H1 (cell line): Measurements from ENCODE around the gene KCNH1. TPM values are rescaled to one million over a fixed set of nuclear protein-coding genes. Genes with fewer than 3 reads are reported as not detected.
A peak's percentile ranks its signal among the peaks of the same experiment; 100 is the strongest.

ENCODE experiments used
- CTCF ChIA-PET: fragments of 300-600 bp; sonication (Branson Sonifier 250); formaldehyde crosslinking; loops from one replicate; lab custom pipeline; 2021; ENCODE audit not compliant: partially characterized antibody; lab: Charles Lee
- POLR2A ChIA-PET: fragments of 300-600 bp; sonication (Branson Sonifier 250); formaldehyde crosslinking; loops from one replicate; lab custom pipeline; 2021; ENCODE audit warnings: inconsistent platforms; ENCODE audit not compliant: partially characterized antibody; lab: Charles Lee
- DNase-seq, 2 experiments: peaks; one replicate each; pipeline versions ENCODE4 v3.0.0 to v3.0.0-alpha.2; 2010 to 2022; ENCODE audit warnings: low spot score in 2 of 2, low read depth in 1 of 2, mixed read lengths in 1 of 2
- FAIRE-seq: peaks from 2 replicates; lab custom pipeline; 2011; peaks lifted over from hg19 to GRCh38; lab: Jason Lieb, UNC
- H2AFZ ChIP-seq: 2 replicates; pipeline ENCODE4 v1.8.1; 2012; ENCODE audit warnings: low read length, inconsistent platforms
- H2AK5ac ChIP-seq: 2 replicates; pipeline ENCODE4 v1.6.1; 2013; ENCODE audit warnings: low read depth, low read length
- H2BK120ac ChIP-seq: replicated peaks from 2 replicates; pipeline ENCODE3; 2013; ENCODE audit warnings: low read depth, low read length, inconsistent platforms
- H2BK12ac ChIP-seq: 2 replicates; pipeline ENCODE4 v1.6.1; 2013; ENCODE audit warnings: low read depth, low read length
- H2BK15ac ChIP-seq: 2 replicates; pipeline ENCODE4 v1.6.1; 2013; ENCODE audit warnings: low read length
- H2BK20ac ChIP-seq: 2 replicates; pipeline ENCODE4 v1.6.1; 2013; ENCODE audit warnings: low read length
- H2BK5ac ChIP-seq: 2 replicates; pipeline ENCODE4 v1.6.1; 2013; ENCODE audit warnings: low read depth, low read length
- H3K14ac ChIP-seq: 2 replicates; pipeline ENCODE4 v1.6.1; 2013; ENCODE audit warnings: inconsistent platforms; ENCODE audit not compliant: insufficient read length
- H3K18ac ChIP-seq: 2 replicates; pipeline ENCODE4 v1.6.1; 2013; ENCODE audit warnings: low read length; ENCODE audit errors: extremely low read depth
- H3K23ac ChIP-seq: 2 replicates; pipeline ENCODE4 v1.6.1; 2013; ENCODE audit warnings: inconsistent platforms; ENCODE audit not compliant: insufficient read length
- H3K23me2 ChIP-seq: 2 replicates; pipeline ENCODE4 v1.6.1; 2013; ENCODE audit warnings: low read depth, low read length
- H3K27ac ChIP-seq: 2 replicates; pipeline ENCODE4 v1.6.1; 2011; ENCODE audit warnings: low read depth, low read length, inconsistent platforms
- H3K27me3 ChIP-seq, 4 experiments: replicated peaks in 1 of 4; 1 replicate in 1 of 4; 2 replicates in 3 of 4; pipeline versions ENCODE4 v1.6.1 to v1.8.1; 2011 to 2013; ENCODE audit warnings: low read length in 3 of 4, mild to moderate bottlenecking in 3 of 4, inconsistent platforms in 2 of 4, mixed read lengths in 2 of 4, moderate library complexity in 1 of 4; ENCODE audit not compliant: control insufficient read depth in 3 of 4, insufficient read depth in 3 of 4; ENCODE audit errors: extremely low read depth in 1 of 4
- H3K36me3 ChIP-seq, 4 experiments: 2 replicates each; pipeline versions ENCODE4 v1.6.1 to v1.8.1; 2011 to 2013; ENCODE audit warnings: mild to moderate bottlenecking in 4 of 4, low read length in 3 of 4, moderate library complexity in 2 of 4, control low read depth in 1 of 4, inconsistent platforms in 1 of 4; ENCODE audit not compliant: insufficient read depth in 4 of 4, control insufficient read depth in 2 of 4
- H3K4ac ChIP-seq: replicated peaks from 2 replicates; pipeline ENCODE3; 2013; ENCODE audit warnings: low read length, low read depth, mixed read lengths, inconsistent platforms; ENCODE audit not compliant: insufficient read length
- H3K4me1 ChIP-seq, 4 experiments: replicated peaks in 1 of 4; 1 replicate in 1 of 4; 2 replicates in 3 of 4; pipeline versions ENCODE4 v1.6.1 to v1.8.1; 2011 to 2013; ENCODE audit warnings: low read length in 3 of 4, inconsistent platforms in 2 of 4, mixed read lengths in 1 of 4; ENCODE audit not compliant: insufficient read depth in 4 of 4, control insufficient read depth in 3 of 4
- H3K4me2 ChIP-seq, 2 experiments: 2 replicates each; pipeline versions ENCODE4 v1.6.1 to v1.8.1; 2011 to 2013; ENCODE audit warnings: low read depth in 2 of 2, low read length in 2 of 2, control low read depth in 1 of 2, inconsistent platforms in 1 of 2, mild to moderate bottlenecking in 1 of 2; ENCODE audit not compliant: insufficient read depth in 1 of 2
- H3K4me3 ChIP-seq, 4 experiments: fragments of 200-600, 300-600 bp in 1 of 4; sonication (generic), shearing (Covaris generic), sonication (Bioruptor Twin) in 1 of 4; 2 replicates each; pipeline versions ENCODE4 v1.5.1 to v1.8.1; 2011 to 2016; ENCODE audit warnings: low read length in 4 of 4, low read depth in 3 of 4, control low read depth in 2 of 4, inconsistent platforms in 2 of 4, mild to moderate bottlenecking in 2 of 4, mixed read lengths in 1 of 4, moderate library complexity in 1 of 4; ENCODE audit not compliant: insufficient read depth in 2 of 4; ENCODE audit errors: extremely low read depth in 1 of 4
- H3K56ac ChIP-seq: replicated peaks from 2 replicates; pipeline ENCODE3; 2013; ENCODE audit warnings: low read depth, mild to moderate bottlenecking, mixed read lengths, low read length, inconsistent platforms; ENCODE audit not compliant: insufficient read length
- H3K79me1 ChIP-seq: 2 replicates; pipeline ENCODE4 v1.6.1; 2013; ENCODE audit warnings: low read depth, low read length, control low read depth
- H3K79me2 ChIP-seq, 2 experiments: 2 replicates each; pipeline versions ENCODE4 v1.6.1 to v1.8.1; 2012 to 2013; ENCODE audit warnings: low read length in 2 of 2, mild to moderate bottlenecking in 2 of 2, inconsistent platforms in 1 of 2; ENCODE audit not compliant: insufficient read depth in 2 of 2, control insufficient read depth in 1 of 2
- H3K9ac ChIP-seq, 4 experiments: replicated peaks in 1 of 4; 1 replicate in 1 of 4; 2 replicates in 3 of 4; pipeline versions ENCODE4 v1.6.1 to v1.8.1; 2011 to 2013; ENCODE audit warnings: low read depth in 3 of 4, low read length in 3 of 4, control low read depth in 2 of 4, mild to moderate bottlenecking in 2 of 4, moderate library complexity in 2 of 4, inconsistent platforms in 1 of 4; ENCODE audit errors: extremely low read depth in 1 of 4
- H3K9me3 ChIP-seq, 2 experiments: 2 replicates each; pipeline versions ENCODE4 v1.6.1 to v1.8.1; 2012 to 2013; ENCODE audit warnings: mild to moderate bottlenecking in 2 of 2, moderate library complexity in 2 of 2, control low read depth in 1 of 2, inconsistent platforms in 1 of 2, low read depth in 1 of 2, low read length in 1 of 2, mixed read lengths in 1 of 2; ENCODE audit not compliant: insufficient read depth in 2 of 2
- H4K20me1 ChIP-seq, 2 experiments: replicated peaks in 1 of 2; 2 replicates each; pipeline versions ENCODE3 to v1.8.1; 2011 to 2013; ENCODE audit warnings: inconsistent platforms in 2 of 2, low read length in 2 of 2, mild to moderate bottlenecking in 1 of 2; ENCODE audit not compliant: insufficient read depth in 2 of 2, control insufficient read depth in 1 of 2
- H4K5ac ChIP-seq: 2 replicates; pipeline ENCODE4 v1.6.1; 2013; ENCODE audit warnings: low read length, low read depth, mixed read lengths, inconsistent platforms; ENCODE audit not compliant: insufficient read length
- H4K8ac ChIP-seq: 2 replicates; pipeline ENCODE4 v1.8.0; 2013; ENCODE audit warnings: mild to moderate bottlenecking, moderate library complexity, low read length, inconsistent platforms; ENCODE audit not compliant: insufficient read depth; ENCODE audit errors: extremely low read depth
- H4K91ac ChIP-seq: replicated peaks from 2 replicates; pipeline ENCODE3; 2013; ENCODE audit warnings: low read length, mixed read lengths, inconsistent platforms; ENCODE audit not compliant: insufficient read length
- HDAC6 ChIP-seq: IDR thresholded peaks from one replicate; pipeline ENCODE4 v1.7.1; 2012; ENCODE audit warnings: low read depth, mild to moderate bottlenecking, inconsistent platforms, low read length, moderate library complexity
- KDM1A ChIP-seq: fragments of 200-600, 300-600 bp; sonication (generic); IDR thresholded peaks from 2 replicates; pipeline ENCODE4 v1.7.1; 2016; ENCODE audit warnings: mild to moderate bottlenecking, low read length, borderline replicate concordance
- NANOG ChIP-seq: IDR thresholded peaks from 2 replicates; pipeline ENCODE4 v1.6.1; 2011; ENCODE audit warnings: low read length, low read depth, mild to moderate bottlenecking, inconsistent platforms; ENCODE audit not compliant: insufficient read depth, poor library complexity, severe bottlenecking
- SIN3A ChIP-seq, 2 experiments: IDR thresholded peaks in 1 of 2; conservative IDR thresholded peaks in 1 of 2; 2 replicates each; pipeline ENCODE4 v1.6.1; 2011 to 2012; ENCODE audit warnings: low read length in 2 of 2, improper control_type of control experiment in 1 of 2, low read depth in 1 of 2, mild to moderate bottlenecking in 1 of 2
- SP2 ChIP-seq: IDR thresholded peaks from 2 replicates; pipeline ENCODE4 v1.6.1; 2012; ENCODE audit warnings: mild to moderate bottlenecking, low read length, inconsistent platforms
- SP4 ChIP-seq: IDR thresholded peaks from 2 replicates; pipeline ENCODE4 v1.6.1; 2012; ENCODE audit warnings: low read length, inconsistent platforms
- TAF1 ChIP-seq: IDR thresholded peaks from 2 replicates; pipeline ENCODE4 v1.6.1; 2011; ENCODE audit warnings: mild to moderate bottlenecking, low read depth, low read length
- TBP ChIP-seq: IDR thresholded peaks from 2 replicates; pipeline ENCODE4 v1.6.1; 2011; ENCODE audit warnings: low read depth, low read length, improper control_type of control experiment
- WGBS, 2 experiments: shearing (Covaris generic) in 1 of 2; methylation state at CpG; one replicate each; pipeline versions ENCODE4 v1.1.6 to v1.1.7; 2013 to 2015; ENCODE audit warnings: low lambda C conversion rate in 2 of 2, mixed read lengths in 2 of 2, inconsistent platforms in 1 of 2, low coverage in 1 of 2, missing lambda C conversion rate in 1 of 2; ENCODE audit not compliant: insufficient replicate concordance in 2 of 2, insufficient coverage in 1 of 2, insufficient read length in 1 of 2; ENCODE audit errors: extremely low coverage in 1 of 2, missing lambda C conversion rate in 1 of 2; 5-methylcytosine and 5-hydroxymethylcytosine counted together
- polyA plus RNA-seq, 7 experiments: library from polyadenylated mRNA; depleted of rRNA in 3 of 7; stranded (reverse) in 5 of 7; unstranded in 2 of 7; fragments of >200 nt in 5 of 7; fragments of 200-250 nt in 2 of 7; gene quantifications; 1 replicate in 5 of 7; 2 replicates in 1 of 7; 4 replicates in 1 of 7; pipeline versions ENCODE4 v1.2.1 to v1.2.3, GENCODE V29; 2011 to 2013; ENCODE audit warnings: missing spikeins in 2 of 7, mixed read lengths in 2 of 7
- total RNA-seq: library from RNA; stranded (reverse); fragmentation: NEBNext Ultra II Directional; extraction: Animal tissue kit (Norgen Biotek cat#: 25700); gene quantifications from 2 replicates; pipeline ENCODE4 v1.2.1, GENCODE V29; 2021
- TF ChIP-seq, protein P1 (sequence below), 3 experiments: IDR thresholded peaks; 1 replicate in 2 of 3; 2 replicates in 1 of 3; pipeline versions ENCODE4 v1.5.1 to v1.6.1; 2011; ENCODE audit warnings: low read length in 3 of 3, mild to moderate bottlenecking in 3 of 3, inconsistent platforms in 2 of 3, low read depth in 1 of 3, moderate library complexity in 1 of 3; ENCODE audit not compliant: insufficient read depth in 1 of 3; ENCODE audit errors: control extremely low read depth in 1 of 3

Gene KCNH1
- total and polyA plus RNA-seq, 2 of the 8 experiments (the other 6 are each of a cell fraction or from before 2014, with no cell fraction given): 0.27 to 0.34 TPM

- H2BK12ac ChIP-seq: no peak overlapping the region
- 78% methylated on average over 8 of the region's 8 CpGs; no CpG with 5 or more reads in 1 of the 2 experiments for WGBS, 2 experiments
- ChIA-PET CTCF (interaction anchor here (0.6 to 1.1 kb wide), 5 partner anchors 10 to 383 kb away, joined by 3 read pairs; partner anchors contain the start of gene KCNH1), POLR2A (interaction anchor here (0.8 kb wide), 1 partner anchor 381 kb away, joined by 3 read pairs; no protein-coding TSS in a partner anchor)
- DNase-seq (no peak), FAIRE-seq (no peak)
- no peak overlapping the region for H3K4me2 ChIP-seq
- H2BK20ac ChIP-seq: no peak overlapping the region
- no peak overlapping the region for H2BK120ac ChIP-seq
- H2AFZ ChIP-seq: peak overlapping the region; percentile 49; the same call in 1 of the 2 replicates
- no peak overlapping the region for H3K18ac ChIP-seq
- no peaks in the 10 kb centered on the region for H3K79me1 ChIP-seq
- H3K4me3 ChIP-seq: no peak overlapping the region
- peak overlapping the region; percentile 79 for H3K14ac ChIP-seq
- H3K4me1 ChIP-seq: peaks cover 0 to 9% (median 0%) of the 10 kb centered on the region in 4 experiments; a peak in 3 of 7 replicates
- H3K9me3 ChIP-seq: no peaks in the 10 kb centered on the region
- H3K4ac ChIP-seq: no peak overlapping the region
- H3K23ac ChIP-seq: no peak overlapping the region
- no peaks in the 10 kb centered on the region for H3K23me2 ChIP-seq
- no peak overlapping the region for H3K9ac ChIP-seq
- H4K8ac ChIP-seq: no peak overlapping the region; the same call in 1 of the 2 replicates
- no peak overlapping the region for H4K91ac ChIP-seq
- H2BK5ac ChIP-seq: no peak overlapping the region
- H4K5ac ChIP-seq: no peak overlapping the region
- H3K27ac ChIP-seq: no peak overlapping the region
- H3K36me3 ChIP-seq: no peaks in the 10 kb centered on the region
- H3K27me3 ChIP-seq: peaks cover 0 to 1% (median 0%) of the 10 kb centered on the region in 4 experiments; a peak in 1 of 7 replicates
- no peaks in the 10 kb centered on the region for H3K79me2 ChIP-seq
- no peak overlapping the region for H3K56ac ChIP-seq
- no peak overlapping the region for H2AK5ac ChIP-seq
- no peak overlapping the region for H2BK15ac ChIP-seq
- H4K20me1 ChIP-seq: no peaks in the 10 kb centered on the region
- TF ChIP-seq SP2 (no peak), NANOG (no peak), HDAC6 (no peak), SIN3A (conservative IDR thresholded peaks at IDR 0.05 in 1 of 2, IDR thresholded peaks at IDR 0.05 in 1 of 2; ENCODE audit: low read depth in 1 of 2, low read length in 2 of 2) (no peak), TBP (no peak), KDM1A (no peak), TAF1 (no peak), SP4 (no peak)
- TF ChIP-seq, protein P1, sequence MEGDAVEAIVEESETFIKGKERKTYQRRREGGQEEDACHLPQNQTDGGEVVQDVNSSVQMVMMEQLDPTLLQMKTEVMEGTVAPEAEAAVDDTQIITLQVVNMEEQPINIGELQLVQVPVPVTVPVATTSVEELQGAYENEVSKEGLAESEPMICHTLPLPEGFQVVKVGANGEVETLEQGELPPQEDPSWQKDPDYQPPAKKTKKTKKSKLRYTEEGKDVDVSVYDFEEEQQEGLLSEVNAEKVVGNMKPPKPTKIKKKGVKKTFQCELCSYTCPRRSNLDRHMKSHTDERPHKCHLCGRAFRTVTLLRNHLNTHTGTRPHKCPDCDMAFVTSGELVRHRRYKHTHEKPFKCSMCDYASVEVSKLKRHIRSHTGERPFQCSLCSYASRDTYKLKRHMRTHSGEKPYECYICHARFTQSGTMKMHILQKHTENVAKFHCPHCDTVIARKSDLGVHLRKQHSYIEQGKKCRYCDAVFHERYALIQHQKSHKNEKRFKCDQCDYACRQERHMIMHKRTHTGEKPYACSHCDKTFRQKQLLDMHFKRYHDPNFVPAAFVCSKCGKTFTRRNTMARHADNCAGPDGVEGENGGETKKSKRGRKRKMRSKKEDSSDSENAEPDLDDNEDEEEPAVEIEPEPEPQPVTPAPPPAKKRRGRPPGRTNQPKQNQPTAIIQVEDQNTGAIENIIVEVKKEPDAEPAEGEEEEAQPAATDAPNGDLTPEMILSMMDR (IDR thresholded peaks at IDR 0.05; ENCODE audit: control extremely low read depth in 1 of 3, insufficient read depth in 1 of 3, low read depth in 1 of 3, low read length in 3 of 3): no peak
These were observed 378.9 kb downstream of the KCNH1 start for GRCh38 chr1:210754878-210755665.
